Measurements from ENCODE around the gene TMEM164.

GRCh38 chrX:110214684-110215083 is 211.8 kb downstream of the TMEM164 start:
- TF ChIP-seq CTCF (IDR thresholded peaks at IDR 0.05) (no peak), POLR2A (IDR thresholded peaks at IDR 0.05) (no peak)

Measured in adrenal gland (tissue), 5 donors.